Activated CD8-positive, alpha-beta memory T cell treated with anti-CD3 and anti-CD28 coated beads, Interleukin-2, amount 50 U/mL, for 48 hours (primary cell): ENCODE measurements around the gene PARS2.

Experiments used
- DNase-seq: peaks from one replicate; pipeline ENCODE4 v3.0.0-alpha.2; 2020

PARS2 gene

GRCh38 chr1:54721719-54722118 is 42.6 kb downstream of the PARS2 start:
- DNase-seq: no peak

- DNase-seq: no peak
Measured at GRCh38 chr1:54716299-54717047, 47.9 kb downstream of the PARS2 start.

- DNase-seq: peak; percentile 95
Measured at GRCh38 chr1:54715493-54716298, 48.6 kb downstream of the PARS2 start, which contains the start of gene TTC4. Gene TTC4 (plus strand): TSS chr1:54715861. CDS start chr1:54715909, 48 bp downstream.

GRCh38 chr1:54714881-54715492 is 49.3 kb downstream of the PARS2 start:
- DNase-seq: no peak

GRCh38 chr1:54711536-54711935 is 52.8 kb downstream of the PARS2 start:
- DNase-seq: no peak

- DNase-seq: no peak
Measured at GRCh38 chr1:54710841-54711240, 53.5 kb downstream of the PARS2 start.

GRCh38 chr1:54710434-54710833 is 53.9 kb downstream of the PARS2 start:
- no peak for DNase-seq

GRCh38 chr1:54709547-54710292 is 54.6 kb downstream of the PARS2 start:
- DNase-seq: no peak

GRCh38 chr1:54708385-54708784 is 55.9 kb downstream of the PARS2 start:
- DNase-seq: no peak
